Fibroblast of the conjunctiva (primary cell): ENCODE results near the gene HIBCH.
"Not testable (repeated sequence)": the region's sequence is repeated elsewhere in the genome, so short reads cannot be mapped to it uniquely, and the experiment has no call there.

Source experiments
- DNase-seq: peaks from one replicate; pipeline ENCODE4 v3.0.0-alpha.2; 2010; ENCODE audit warnings: low read depth

HIBCH gene, protein sequence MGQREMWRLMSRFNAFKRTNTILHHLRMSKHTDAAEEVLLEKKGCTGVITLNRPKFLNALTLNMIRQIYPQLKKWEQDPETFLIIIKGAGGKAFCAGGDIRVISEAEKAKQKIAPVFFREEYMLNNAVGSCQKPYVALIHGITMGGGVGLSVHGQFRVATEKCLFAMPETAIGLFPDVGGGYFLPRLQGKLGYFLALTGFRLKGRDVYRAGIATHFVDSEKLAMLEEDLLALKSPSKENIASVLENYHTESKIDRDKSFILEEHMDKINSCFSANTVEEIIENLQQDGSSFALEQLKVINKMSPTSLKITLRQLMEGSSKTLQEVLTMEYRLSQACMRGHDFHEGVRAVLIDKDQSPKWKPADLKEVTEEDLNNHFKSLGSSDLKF

DNA sequence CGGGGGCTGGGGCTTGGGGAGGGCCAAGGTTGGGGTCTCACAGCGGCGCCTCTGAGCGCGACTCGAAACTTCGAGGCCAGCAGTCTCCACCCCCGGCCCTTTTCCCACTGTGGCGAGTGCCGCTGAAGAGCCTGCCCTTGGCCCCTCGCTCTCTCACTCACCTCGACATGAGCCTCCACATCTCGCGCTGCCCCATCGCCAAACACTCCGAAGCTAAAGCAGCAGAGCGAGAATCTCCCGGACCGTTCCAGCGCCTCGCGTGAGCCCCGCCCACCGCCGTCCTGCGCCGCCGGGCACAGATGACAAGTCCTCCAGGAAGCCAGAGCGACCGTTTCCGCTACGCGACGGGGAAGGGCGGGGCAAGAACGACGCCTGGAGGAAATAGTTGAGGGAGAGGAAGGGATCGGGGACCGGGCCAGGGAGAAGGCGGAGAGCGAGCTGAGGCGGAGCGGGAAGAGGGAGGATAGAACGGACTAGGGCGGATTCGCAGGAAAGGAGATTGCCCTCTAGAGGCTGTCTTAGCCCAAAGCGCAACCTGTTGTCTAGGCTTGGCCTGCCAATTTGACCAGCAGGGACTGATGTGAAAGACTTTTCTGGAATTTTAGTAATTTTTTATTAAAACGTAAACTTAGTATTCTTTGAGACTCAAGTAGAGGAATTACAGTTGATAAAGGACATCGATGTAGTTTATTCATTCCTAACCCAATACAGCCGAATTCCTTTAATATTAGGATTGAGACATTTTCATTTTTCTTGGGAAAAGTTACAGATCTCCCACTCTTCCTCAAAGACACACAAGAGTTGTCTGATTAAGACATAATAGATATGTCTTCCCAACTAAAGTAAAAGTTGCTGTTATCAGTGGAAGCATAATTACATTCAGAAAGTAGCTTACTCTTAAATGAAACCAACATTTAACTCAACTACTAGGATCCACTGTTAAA lies at the start of gene HIBCH:
Gene HIBCH (minus strand): TSS at position 272 of the 944 bp plus-strand sequence. CDS start 76 bp downstream, at position 196.
- DNase-seq = peak; percentile 98

DNA sequence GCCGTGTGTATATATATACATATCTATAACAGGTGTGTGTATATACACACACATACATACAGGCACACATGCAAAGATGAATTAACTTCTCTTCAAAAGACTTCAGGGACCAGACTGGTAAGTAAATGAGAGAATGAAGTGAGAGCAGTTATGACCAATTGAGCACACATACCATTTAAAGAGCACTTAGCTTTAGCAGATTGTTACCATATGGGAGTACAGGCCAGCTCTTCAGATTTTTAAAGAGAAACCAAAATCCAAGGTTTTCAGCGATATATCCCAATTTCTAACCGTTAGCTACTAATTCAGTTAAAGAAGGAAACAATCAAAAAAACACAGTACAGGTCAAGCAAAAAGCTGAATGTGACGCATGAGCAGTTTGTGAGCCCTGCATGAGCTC lies 47.5 kb upstream of the HIBCH start:
- DNase-seq = no peak

GRCh38 chr2:190366248-190366753 lies 46.7 kb upstream of the HIBCH start:
- no peak for DNase-seq

- no peak for DNase-seq
Observed at GRCh38 chr2:190365499-190366204, 46.0 kb upstream of the HIBCH start.

DNA sequence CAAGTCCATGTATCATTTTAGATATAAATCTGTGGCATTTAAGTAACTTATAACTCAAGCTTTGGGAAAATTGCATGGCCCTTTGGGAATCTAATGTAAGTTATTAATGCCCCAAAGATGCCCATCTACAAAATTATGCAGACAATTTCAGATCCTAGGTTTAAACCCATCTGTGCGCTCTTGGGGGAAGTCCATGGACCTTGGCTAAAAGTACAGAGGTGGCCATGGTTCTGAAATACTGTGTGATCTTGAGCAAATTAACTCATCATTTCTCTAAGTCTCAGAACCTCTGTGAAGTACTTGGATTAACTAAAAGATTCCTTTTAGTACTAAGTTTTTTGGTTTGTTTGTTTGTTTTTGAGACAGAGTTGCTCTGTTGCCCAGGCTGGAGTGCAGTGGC lies 43.3 kb upstream of the HIBCH start:
- DNase-seq = no peak

GRCh38 chr2:190361572-190361971 lies 41.9 kb upstream of the HIBCH start:
- no peak for DNase-seq

DNA sequence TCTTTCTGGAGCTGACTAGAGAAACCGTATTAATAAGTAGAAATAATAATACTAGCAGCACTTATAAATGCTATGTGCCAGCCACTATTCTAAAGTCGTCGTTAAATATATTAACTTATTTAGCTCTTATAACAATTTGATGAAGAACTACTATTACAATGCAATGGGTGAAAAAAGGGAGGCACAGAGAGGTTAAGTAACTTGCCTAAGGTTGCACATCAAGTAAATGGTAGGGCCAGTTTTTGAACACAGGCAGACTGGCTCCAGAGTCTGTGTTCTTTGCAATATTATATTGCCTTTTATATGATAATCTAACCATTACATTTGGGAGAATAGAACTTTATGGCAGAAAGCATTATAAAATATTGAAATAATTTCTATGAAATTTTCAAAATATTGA lies 41.3 kb upstream of the HIBCH start:
- DNase-seq = no peak

GRCh38 chr2:190360561-190360960 lies 40.9 kb upstream of the HIBCH start:
- DNase-seq = no peak

DNA sequence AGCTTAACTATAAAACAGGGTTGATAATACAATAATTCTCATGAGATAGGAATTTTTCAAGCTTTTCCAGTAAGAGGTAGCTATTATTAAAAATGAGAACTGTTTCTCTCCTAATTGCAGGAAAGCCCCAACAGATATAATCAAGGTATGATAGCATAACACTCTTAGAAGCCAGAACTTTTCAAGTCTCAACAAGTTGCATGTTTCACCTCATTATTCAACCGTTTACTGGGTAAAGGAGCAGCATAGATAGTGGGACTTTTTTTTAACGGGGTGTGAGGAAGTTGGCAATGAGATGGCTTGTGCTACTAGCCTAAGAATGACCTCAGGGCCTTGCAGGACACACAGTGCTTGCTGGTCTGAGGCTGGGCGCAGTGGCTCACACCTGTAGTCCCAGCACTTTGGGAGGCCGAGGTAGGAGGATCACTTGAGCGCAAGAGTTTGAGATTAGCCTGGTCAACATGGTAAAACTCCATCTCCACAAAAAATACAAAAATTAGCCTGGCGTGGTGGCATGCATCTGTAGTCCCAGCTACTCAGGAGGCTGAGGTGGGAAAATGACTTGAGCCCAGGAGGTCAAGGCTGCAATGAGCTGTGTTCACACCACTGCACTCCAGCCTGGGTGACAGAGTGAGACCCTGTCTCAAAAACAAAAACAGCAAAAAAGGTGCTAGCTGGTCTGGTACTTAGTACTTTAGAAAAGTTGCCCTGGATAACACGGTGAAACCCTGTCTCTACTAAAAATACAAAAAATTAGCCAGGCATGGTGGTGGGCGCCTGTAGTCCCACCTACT lies 39.2 kb upstream of the HIBCH start:
- not testable (repeated sequence) for DNase-seq

DNA sequence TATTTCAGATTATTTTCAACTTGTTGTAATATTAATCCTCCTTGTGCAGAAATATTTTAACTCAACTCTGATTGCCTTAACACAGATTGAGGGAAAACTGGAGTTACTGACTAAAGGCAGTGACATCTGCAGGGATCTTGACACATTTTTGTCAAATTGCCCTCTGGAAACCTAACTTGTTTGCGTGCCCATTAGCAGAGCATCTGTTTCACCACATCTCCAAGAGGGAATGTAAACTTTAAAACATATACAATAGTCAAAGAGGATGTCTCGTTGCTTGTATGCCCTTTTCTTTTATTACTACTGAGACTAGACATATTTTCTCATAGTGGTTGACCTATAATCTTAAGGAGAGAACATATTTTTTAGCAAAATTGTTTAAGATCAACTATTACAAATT lies 38.0 kb upstream of the HIBCH start:
- DNase-seq = no peak

- DNase-seq = no peak
Observed at GRCh38 chr2:190355968-190356644, 36.5 kb upstream of the HIBCH start.

DNA sequence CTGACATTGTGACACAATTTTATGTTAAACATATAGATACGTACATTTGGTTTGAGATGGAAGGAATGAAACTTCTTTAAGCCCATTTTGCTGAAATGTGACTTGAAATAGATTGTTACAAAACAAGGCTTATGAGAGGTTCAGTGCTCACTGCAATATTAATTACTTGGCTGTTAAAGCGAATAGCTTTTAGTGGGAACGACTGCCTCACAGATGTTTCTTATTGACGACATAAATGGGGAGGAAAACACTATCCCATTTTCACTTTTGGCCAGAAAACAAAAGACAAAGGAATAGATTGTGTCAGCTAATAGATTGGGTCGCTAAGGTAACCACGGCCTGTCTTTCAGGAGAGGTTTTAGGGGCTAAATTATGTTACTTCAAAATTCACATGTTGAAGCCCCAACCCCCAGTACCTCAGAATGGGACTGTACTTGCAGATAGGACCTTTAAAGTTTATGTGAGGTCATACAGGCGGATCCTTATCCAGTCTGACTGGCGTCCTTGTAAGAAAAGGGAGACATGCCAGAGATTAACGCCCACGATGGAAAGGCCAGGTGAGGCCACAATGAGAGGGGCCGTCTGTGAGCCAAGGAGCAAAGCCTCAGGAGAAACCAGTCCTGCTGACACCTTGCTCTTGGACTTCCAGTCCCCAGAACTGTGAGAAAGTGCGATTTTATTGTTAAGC lies 34.5 kb upstream of the HIBCH start:
- no peak for DNase-seq

GRCh38 chr2:190353537-190353899 lies 33.9 kb upstream of the HIBCH start:
- DNase-seq = no peak

DNA sequence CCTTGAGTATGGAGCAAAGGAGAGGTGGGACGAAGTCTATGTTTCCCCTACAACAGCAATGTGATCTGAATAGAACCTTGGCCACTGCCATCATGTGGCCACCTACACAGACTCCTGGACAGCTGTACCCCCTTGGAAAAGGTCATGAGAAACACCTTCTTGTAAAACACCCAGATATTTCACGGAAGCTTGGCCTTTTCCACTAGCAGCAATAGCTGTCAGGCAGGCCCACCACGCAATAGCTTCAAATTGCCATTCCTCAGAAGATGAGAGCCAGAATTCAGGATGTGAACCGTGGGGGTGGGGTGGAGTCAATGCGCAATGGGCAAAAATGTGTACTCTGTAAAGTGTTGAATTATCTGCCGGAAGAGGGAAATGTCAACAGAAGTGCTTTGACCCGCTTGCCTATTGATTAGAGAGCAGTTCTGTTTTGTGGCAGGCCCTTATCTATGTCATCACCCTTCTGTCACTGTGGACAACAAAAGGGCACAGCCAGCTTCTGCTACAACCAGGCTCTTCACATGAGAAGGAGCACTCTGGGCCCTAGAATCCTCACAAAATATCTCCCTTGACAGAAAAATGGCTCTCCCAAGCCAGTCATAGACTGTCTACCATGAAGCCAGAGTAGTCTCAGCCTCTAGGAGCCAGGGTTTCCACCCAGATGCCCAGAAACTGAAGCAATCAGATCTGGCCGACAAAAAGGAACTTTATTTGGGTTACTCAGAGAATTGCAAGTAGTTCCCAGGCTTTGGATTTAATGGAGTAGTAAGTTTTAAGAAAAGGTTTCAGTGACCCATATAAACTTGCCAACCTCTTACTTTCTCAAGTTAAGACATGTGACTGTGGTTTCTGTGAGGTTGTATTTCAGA lies 33.3 kb upstream of the HIBCH start:
- DNase-seq = no peak

- no peak for DNase-seq
Observed at GRCh38 chr2:190351955-190352354, 32.3 kb upstream of the HIBCH start.

- no peak for DNase-seq
Observed at GRCh38 chr2:190350371-190350770, 30.7 kb upstream of the HIBCH start.

DNA sequence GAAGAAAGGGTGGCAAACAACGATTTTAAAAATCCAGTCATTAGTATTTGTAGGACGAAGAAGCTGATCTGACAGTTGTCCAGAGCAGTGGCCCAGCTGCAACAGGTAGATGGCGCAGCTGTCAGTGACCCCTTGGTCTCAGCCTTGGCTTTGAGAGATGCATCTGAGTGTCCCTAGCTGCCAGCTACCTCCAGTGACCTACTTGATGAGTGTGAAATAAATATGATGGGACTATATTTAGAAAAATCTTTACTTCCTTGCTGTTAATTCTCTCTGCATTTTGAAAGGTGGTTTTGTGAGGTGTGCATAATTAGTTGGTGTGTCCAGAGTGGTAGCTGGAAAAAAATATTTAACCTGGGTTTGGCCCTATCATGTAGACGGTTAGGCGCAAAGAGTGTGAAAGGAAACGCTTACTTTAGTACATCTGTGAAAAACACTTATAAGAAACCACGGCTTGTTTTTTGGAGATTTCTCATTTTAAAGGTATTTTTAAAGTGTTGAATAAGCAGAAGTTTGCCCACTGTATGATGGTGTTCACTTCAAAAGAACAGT lies 24.7 kb upstream of the HIBCH start:
- peak; percentile 26 for DNase-seq

- peak; percentile 20 for DNase-seq
Observed at GRCh38 chr2:190343536-190344275, 24.1 kb upstream of the HIBCH start, which contains the start of gene INPP1. TSS of gene INPP1 (plus strand) at chr2:190343589. CDS start at chr2:190360103, 16,514 bp downstream.
